Calu3 (cell line): ENCODE measurements around the gene GJA4. TPM values are rescaled to one million over a fixed set of nuclear protein-coding genes. Genes with fewer than 3 reads are reported as not detected.

Experiments
- BruUV-seq: library from RNA; stranded (reverse); fragments of 400-500 nt; replicated peaks from 2 replicates; lab custom pipeline; 2021; lab: Mats Ljungman, UMichigan
- CTCF ChIA-PET: fragments of 300-600 bp; sonication (Branson Sonifier 250); formaldehyde crosslinking; loops from one replicate; lab custom pipeline; 2022; ENCODE audit warnings: antibody characterized with exemption; lab: Charles Lee
- DNase-seq: peaks from one replicate; pipeline ENCODE4 v3.0.0; 2022
- H3K27ac Mint-ChIP-seq: one replicate; pipeline ENCODE4 v1.8.0; 2022; ENCODE audit warnings: mixed read lengths; ENCODE audit not compliant: unreplicated experiment
- H3K27me3 Mint-ChIP-seq: one replicate; pipeline ENCODE4 v1.8.0; 2022; ENCODE audit warnings: mixed read lengths; ENCODE audit not compliant: unreplicated experiment
- H3K36me3 Mint-ChIP-seq: one replicate; pipeline ENCODE4 v1.8.0; 2022; ENCODE audit warnings: mild to moderate bottlenecking, moderate library complexity, mixed read lengths; ENCODE audit not compliant: insufficient read depth, unreplicated experiment
- H3K4me1 Mint-ChIP-seq: one replicate; pipeline ENCODE4 v1.8.0; 2022; ENCODE audit warnings: mild to moderate bottlenecking, low read depth, mixed read lengths; ENCODE audit not compliant: unreplicated experiment
- H3K4me3 Mint-ChIP-seq: one replicate; pipeline ENCODE4 v1.8.0; 2022; ENCODE audit warnings: mild to moderate bottlenecking, low read depth, moderate library complexity, mixed read lengths; ENCODE audit not compliant: unreplicated experiment
- H3K9me3 Mint-ChIP-seq: one replicate; pipeline ENCODE4 v1.8.0; 2022; ENCODE audit warnings: low read depth, mixed read lengths; ENCODE audit not compliant: unreplicated experiment
- intact Hi-C: fragments of 100-400 bp; cut with micrococcal nuclease; formaldehyde crosslinking; loops from one replicate; pipeline ENCODE4 v1.10.0; 2022; ENCODE audit not compliant: unreplicated experiment
- total RNA-seq: library from RNA; stranded (reverse); gene quantifications from 2 replicates; pipeline ENCODE4 v1.2.3, GENCODE V29; 2022
- TF ChIP-seq, protein P1 (sequence below): fragments of 200-600 bp; IDR thresholded peaks from one replicate; pipeline ENCODE4 v1.8.0; 2022; ENCODE audit warnings: antibody characterized with exemption; ENCODE audit not compliant: unreplicated experiment

GJA4 gene
- total RNA-seq, 1 experiment from 2014 or later: not detected

DNA sequence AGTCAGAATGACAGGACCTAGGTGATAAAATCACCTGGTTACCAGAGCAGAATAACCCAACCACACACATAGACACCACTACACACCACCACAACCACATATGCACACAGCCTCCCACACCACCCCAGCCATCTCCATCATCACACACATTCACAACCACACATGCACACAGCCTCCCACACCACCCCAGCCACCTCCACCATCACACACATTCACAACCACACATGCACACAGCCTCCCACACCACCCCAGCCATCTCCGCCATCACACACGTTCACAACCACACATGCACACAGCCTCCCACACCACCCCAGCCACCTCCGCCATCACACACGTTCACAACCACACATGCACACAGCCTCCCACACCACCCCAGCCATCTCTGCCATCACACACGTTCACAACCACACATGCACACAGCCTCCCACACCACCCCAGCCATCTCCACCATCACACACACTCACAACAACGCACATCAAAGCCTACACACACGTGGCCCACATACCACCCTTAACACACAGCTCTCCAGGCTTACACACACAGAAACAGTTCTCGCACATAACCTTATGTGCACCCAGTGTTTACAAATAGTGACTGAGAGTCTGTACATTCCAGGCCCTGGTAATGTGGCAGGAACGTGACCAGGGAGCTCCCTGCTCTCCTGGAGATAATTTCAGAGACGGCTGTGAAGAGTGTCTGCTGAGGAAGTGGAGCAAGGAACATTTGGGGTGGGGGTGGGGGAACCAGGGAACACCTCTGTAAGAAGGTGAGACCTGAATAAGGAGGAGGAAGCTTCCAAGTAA, 15.1 kb upstream of the GJA4 start:
- Mint-ChIP-seq H3K27me3 (no peaks in the 10 kb centered on the region), H3K27ac (no peak overlapping the region), H3K4me1 (peaks cover 41% of the 10 kb centered on the region), H3K9me3 (no peaks in the 10 kb centered on the region), H3K4me3 (no peak overlapping the region), H3K36me3 (peaks cover 27% of the 10 kb centered on the region)
- TF ChIP-seq, protein P1, sequence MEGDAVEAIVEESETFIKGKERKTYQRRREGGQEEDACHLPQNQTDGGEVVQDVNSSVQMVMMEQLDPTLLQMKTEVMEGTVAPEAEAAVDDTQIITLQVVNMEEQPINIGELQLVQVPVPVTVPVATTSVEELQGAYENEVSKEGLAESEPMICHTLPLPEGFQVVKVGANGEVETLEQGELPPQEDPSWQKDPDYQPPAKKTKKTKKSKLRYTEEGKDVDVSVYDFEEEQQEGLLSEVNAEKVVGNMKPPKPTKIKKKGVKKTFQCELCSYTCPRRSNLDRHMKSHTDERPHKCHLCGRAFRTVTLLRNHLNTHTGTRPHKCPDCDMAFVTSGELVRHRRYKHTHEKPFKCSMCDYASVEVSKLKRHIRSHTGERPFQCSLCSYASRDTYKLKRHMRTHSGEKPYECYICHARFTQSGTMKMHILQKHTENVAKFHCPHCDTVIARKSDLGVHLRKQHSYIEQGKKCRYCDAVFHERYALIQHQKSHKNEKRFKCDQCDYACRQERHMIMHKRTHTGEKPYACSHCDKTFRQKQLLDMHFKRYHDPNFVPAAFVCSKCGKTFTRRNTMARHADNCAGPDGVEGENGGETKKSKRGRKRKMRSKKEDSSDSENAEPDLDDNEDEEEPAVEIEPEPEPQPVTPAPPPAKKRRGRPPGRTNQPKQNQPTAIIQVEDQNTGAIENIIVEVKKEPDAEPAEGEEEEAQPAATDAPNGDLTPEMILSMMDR: no peak
- DNase-seq: no peak
- BruUV-seq: no TSS peak
- intact Hi-C loops: no loop called here
- CTCF ChIA-PET: interaction anchor here (2.2 kb wide), 1 partner anchor 19 kb away, joined by 10 read pairs; the partner anchor contains the start of gene GJB4

DNA sequence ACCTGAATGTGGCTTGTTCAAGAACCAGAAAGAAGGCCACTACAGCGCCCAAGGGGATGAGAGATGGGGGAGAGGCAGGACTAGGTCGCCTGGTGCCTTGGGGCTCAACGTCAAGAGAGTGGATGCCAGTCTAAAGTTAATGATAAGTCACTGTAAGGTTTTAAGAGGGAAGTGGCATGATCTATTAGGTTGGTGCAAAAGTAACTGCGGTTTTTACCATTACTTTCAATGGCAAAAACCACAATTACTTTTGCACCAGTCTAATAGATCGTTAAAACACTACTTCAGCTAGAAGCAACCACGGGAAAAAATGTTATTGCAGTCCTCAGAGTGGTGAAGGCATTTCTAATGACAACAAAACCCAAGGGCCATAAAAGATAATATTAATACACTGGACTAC, 14.4 kb upstream of the GJA4 start:
- H3K36me3 Mint-ChIP-seq: peaks cover 32% of the 10 kb centered on the region
- TF ChIP-seq, protein P1: no peak
- H3K27me3 Mint-ChIP-seq: no peaks in the 10 kb centered on the region
- H3K27ac Mint-ChIP-seq: no peak overlapping the region
- CTCF ChIA-PET: interaction anchor here (2.2 kb wide), 1 partner anchor 19 kb away, joined by 10 read pairs; the partner anchor contains the start of gene GJB4
- H3K4me1 Mint-ChIP-seq: peaks cover 47% of the 10 kb centered on the region
- no TSS peak for BruUV-seq
- no peaks in the 10 kb centered on the region for H3K9me3 Mint-ChIP-seq
- intact Hi-C loops: no loop called here
- H3K4me3 Mint-ChIP-seq: no peak overlapping the region
- no peak for DNase-seq

DNA sequence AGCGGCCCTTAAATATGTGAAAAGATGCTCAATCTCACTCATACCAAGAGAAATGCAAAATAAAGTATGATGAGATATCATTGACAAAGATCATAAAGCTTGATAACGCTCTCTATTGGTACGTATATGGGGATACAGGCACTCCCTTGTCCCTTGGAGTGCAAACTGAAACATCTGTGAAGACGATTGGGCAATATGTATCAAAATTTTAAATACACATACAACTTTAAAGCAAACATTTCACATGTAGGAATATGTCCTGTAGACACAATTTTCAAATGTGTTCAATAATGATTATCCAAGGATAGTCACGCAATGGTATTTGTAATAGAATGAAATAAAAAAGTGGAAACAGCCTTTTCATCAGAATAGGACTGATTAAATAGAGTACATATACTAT, 13.8 kb upstream of the GJA4 start:
- H3K9me3 Mint-ChIP-seq: no peaks in the 10 kb centered on the region
- CTCF ChIA-PET: interaction anchor here (0.8 to 2.2 kb wide), 6 partner anchors 18 to 81 kb away, joined by 3 to 10 read pairs (median 4); partner anchors contain the start of genes GJB4, GJB5 and SMIM12
- BruUV-seq: no TSS peak

DNA sequence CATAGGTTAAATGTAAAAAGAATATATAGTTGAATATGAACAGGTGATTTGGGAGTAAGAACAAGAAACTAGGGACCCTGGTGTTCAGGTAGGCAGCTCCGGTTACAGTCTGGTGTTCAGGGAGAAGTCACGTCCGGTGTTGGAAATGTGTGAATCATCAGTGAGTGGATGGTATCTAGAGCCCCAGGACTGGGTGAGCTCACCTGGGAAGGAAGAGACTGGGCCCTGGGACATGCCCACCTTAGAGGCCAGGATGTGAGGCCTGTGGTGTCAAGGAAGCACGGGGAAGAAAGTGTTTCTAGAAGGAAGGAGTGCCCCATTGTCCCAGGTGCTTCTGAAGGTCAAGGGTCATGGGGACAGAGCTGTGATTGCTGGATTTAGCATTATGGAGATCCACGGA, 13.3 kb upstream of the GJA4 start:
- intact Hi-C loops: no loop called here
- no TSS peak for BruUV-seq
- CTCF ChIA-PET: interaction anchor here (0.8 to 2.2 kb wide), 6 partner anchors 19 to 80 kb away, joined by 3 to 10 read pairs (median 4); partner anchors contain the start of genes GJB4, GJB5 and SMIM12

More for the DNA sequence above, 13.8 kb upstream of the GJA4 start:
- no peak for DNase-seq
- H3K36me3 Mint-ChIP-seq: peaks cover 38% of the 10 kb centered on the region
- TF ChIP-seq, protein P1: no peak
- H3K4me1 Mint-ChIP-seq: peaks cover 54% of the 10 kb centered on the region
- peak overlapping the region; percentile 76 for H3K27ac Mint-ChIP-seq
- H3K4me3 Mint-ChIP-seq: peak overlapping the region; percentile 88
- H3K27me3 Mint-ChIP-seq: no peaks in the 10 kb centered on the region
- intact Hi-C loops: no loop called here

More for the DNA sequence above, 13.3 kb upstream of the GJA4 start:
- TF ChIP-seq, protein P1: no peak
- DNase-seq: peak; percentile 60
- no peaks in the 10 kb centered on the region for H3K27me3 Mint-ChIP-seq
- H3K27ac Mint-ChIP-seq: peak overlapping the region; percentile 76
- no peaks in the 10 kb centered on the region for H3K9me3 Mint-ChIP-seq
- peaks cover 40% of the 10 kb centered on the region for H3K36me3 Mint-ChIP-seq
- peak overlapping the region; percentile 88 for H3K4me3 Mint-ChIP-seq
- H3K4me1 Mint-ChIP-seq: peaks cover 54% of the 10 kb centered on the region
